HG02588 (cell line): ENCODE measurements around the gene MIS12.

Experiments used
- ATAC-seq: cut with Tn5 transposase; IDR thresholded peaks from one replicate; pipeline ENCODE4 v1.9.1; 2021; ENCODE audit warnings: mild to moderate bottlenecking, moderate library complexity; ENCODE audit not compliant: unreplicated experiment

MIS12 gene

GRCh38 chr17:5486206-5487124 lies at the start of gene MIS12:
Gene MIS12, plus strand, starts transcription at chr17:5486566. Its CDS starts 2,297 bp downstream, at chr17:5488863.
- ATAC-seq, result peak; percentile 79

GRCh38 chr17:5437721-5438317 lies 48.5 kb upstream of the MIS12 start:
- no peak for ATAC-seq

GRCh38 chr17:5438716-5439445 lies 47.5 kb upstream of the MIS12 start, which contains the start of gene C1QBP:
Gene C1QBP, minus strand, starts transcription at chr17:5439155. Its CDS starts 82 bp downstream, at chr17:5439073.
- peak; percentile 81 for ATAC-seq

GRCh38 chr17:5439446-5439764 lies 47.0 kb upstream of the MIS12 start:
- ATAC-seq, result no peak

- ATAC-seq, result no peak
These were observed 42.6 kb upstream of the MIS12 start for GRCh38 chr17:5443728-5444127.

GRCh38 chr17:5444209-5444608 lies 42.2 kb upstream of the MIS12 start:
- ATAC-seq, result no peak

GRCh38 chr17:5446786-5447185 lies 39.6 kb upstream of the MIS12 start:
- no peak for ATAC-seq

GRCh38 chr17:5464717-5465507 lies 21.5 kb upstream of the MIS12 start:
- ATAC-seq, result no peak

GRCh38 chr17:5466295-5466694 lies 20.1 kb upstream of the MIS12 start:
- ATAC-seq, result no peak

- no peak for ATAC-seq
These were observed 18.9 kb upstream of the MIS12 start for GRCh38 chr17:5467416-5467815.

GRCh38 chr17:5468075-5468473 lies 18.3 kb upstream of the MIS12 start:
- ATAC-seq, result peak; percentile 12

GRCh38 chr17:5472511-5472910 lies 13.9 kb upstream of the MIS12 start:
- no peak for ATAC-seq

- ATAC-seq, result no peak
These were observed 12.5 kb upstream of the MIS12 start for GRCh38 chr17:5473906-5474305.

GRCh38 chr17:5478992-5479391 lies 7.4 kb upstream of the MIS12 start:
- no peak for ATAC-seq

GRCh38 chr17:5480962-5481361 lies 5.4 kb upstream of the MIS12 start:
- no peak for ATAC-seq

GRCh38 chr17:5481451-5481850 lies 4.9 kb upstream of the MIS12 start:
- ATAC-seq, result no peak

GRCh38 chr17:5485270-5486205 lies 828 bp upstream of the MIS12 start, which contains the start of gene DERL2:
Gene DERL2, minus strand, starts transcription at chr17:5486178. Its CDS starts 17 bp downstream, at chr17:5486161.
- ATAC-seq, result peak; percentile 15

- ATAC-seq, result no peak
These were observed 2.4 kb downstream of the MIS12 start for GRCh38 chr17:5488752-5489151.

GRCh38 chr17:5492970-5493369 lies 6.6 kb downstream of the MIS12 start:
- no peak for ATAC-seq
